Measurements from ENCODE around the gene NDUFB6.

NDUFB6 gene

DNA sequence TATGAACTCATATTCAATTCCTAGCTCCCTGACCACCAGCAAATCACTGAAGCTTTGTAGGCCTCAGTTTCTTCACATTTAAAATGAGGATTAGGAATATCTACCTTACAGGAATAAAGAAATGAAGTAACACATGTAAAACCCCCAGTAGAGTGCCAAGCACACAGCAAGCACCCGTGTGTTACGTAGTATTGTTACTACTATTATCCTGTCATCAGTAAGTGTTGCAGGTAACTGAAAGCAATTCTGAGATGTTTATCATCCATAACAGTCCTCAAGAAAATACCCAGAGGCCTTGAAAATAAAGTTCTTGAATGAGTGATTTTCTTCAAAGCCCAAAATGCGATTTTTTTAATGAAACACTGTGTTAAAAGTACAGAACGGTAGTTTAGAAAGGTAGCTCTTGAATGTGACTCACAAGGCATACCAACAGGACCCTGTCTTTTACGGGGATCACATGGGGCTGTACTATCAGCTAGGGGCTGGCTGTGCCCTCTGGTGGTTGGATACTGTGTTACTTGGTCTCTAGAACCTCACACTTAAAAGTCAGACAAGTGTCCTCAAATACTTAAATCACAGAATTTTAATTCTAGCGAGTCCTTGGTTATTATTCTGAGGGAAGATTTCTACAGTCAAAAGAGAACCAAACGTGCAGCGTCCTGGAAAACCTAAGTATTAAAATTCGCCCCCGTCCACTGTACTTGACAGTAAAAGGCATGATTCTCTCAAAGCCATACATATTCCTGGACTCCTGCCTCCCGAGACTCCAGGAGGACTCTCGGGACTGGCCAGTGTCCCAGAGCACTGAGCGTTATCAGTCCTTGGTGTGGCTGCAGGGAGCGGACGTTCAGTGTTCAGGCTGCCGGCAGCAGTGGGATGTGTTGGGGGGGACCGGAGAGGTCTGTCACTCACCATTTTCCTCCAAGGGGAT lies 725 bp downstream of the NDUFB6 start:
- peak; percentile 89 for DNase-seq (ENCODE audit: low read depth)

DNA sequence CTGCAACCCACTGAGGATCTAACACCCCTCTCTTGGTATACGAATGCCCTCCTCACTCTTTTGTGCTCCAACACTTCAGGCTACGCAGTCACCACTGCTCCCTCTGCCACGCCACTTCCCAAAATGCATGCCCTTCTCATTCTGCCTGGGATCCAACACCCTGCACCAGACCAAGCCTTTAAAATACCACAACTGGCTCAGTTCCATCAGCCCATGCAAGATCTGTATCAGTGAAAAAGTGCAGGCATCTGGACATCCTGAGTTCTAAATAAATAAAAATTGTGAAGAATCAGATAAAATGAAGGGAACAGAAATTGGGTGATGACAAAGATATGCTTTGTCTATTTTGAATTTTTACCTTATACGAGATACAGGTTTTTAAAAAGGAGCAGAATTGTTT lies 2.7 kb downstream of the NDUFB6 start:
- H3K4me3 ChIP-seq (ENCODE audit: low read depth, low read length): no peak overlapping the region
- no peak for DNase-seq (ENCODE audit: low read depth)
- TF ChIP-seq, protein P1, sequence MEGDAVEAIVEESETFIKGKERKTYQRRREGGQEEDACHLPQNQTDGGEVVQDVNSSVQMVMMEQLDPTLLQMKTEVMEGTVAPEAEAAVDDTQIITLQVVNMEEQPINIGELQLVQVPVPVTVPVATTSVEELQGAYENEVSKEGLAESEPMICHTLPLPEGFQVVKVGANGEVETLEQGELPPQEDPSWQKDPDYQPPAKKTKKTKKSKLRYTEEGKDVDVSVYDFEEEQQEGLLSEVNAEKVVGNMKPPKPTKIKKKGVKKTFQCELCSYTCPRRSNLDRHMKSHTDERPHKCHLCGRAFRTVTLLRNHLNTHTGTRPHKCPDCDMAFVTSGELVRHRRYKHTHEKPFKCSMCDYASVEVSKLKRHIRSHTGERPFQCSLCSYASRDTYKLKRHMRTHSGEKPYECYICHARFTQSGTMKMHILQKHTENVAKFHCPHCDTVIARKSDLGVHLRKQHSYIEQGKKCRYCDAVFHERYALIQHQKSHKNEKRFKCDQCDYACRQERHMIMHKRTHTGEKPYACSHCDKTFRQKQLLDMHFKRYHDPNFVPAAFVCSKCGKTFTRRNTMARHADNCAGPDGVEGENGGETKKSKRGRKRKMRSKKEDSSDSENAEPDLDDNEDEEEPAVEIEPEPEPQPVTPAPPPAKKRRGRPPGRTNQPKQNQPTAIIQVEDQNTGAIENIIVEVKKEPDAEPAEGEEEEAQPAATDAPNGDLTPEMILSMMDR (conservative IDR thresholded peaks at IDR 0.05; ENCODE audit: low read depth, low read length): no peak

More for the DNA sequence above, 725 bp downstream of the NDUFB6 start:
- TF ChIP-seq, protein P1 (conservative IDR thresholded peaks at IDR 0.05; ENCODE audit: low read depth, low read length): peak; percentile 84
- peak overlapping the region; percentile 92 for H3K4me3 ChIP-seq (ENCODE audit: low read depth, low read length)

DNA sequence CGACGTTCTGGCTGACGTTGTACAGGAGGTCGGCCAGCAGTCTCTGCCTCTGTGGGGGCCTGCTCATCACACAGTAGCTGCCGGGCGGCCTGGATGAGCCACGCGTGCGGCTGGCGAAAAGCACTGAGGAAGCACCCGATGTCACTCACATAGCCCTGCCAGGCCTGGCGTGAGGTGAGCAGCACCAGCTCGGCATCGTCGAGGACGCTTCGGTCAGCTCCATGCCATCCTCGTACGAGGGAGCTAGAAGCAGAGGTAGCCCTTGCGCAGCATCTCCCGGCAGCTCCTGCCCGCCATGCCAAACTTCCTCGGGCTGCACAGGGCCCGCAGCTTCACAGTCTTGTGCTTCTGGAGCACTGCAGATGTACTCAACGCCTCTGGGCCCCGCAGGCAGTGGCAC lies 6.2 kb downstream of the NDUFB6 start:
- TF ChIP-seq, protein P1 (conservative IDR thresholded peaks at IDR 0.05; ENCODE audit: low read depth, low read length): no peak
- H3K4me3 ChIP-seq (ENCODE audit: low read depth, low read length): no peak overlapping the region

DNA sequence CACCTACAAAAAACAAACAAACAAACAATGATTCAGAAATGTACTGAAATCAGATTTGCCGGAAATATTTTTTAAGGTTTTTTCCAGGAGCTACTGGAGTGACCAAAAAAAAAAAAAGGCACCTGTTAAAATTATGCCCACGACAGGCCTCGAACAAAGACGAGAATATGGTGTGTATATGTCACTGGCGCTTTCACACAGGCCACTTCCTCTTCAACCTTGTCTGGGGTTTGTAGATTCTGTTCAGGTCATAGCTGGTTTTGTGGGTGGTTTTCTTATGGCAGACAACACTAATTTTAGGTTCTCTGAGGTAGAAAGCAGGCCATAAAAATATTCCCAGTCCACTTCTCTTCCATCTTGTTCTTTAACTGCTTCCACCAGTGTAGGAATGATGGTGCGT lies 7.0 kb downstream of the NDUFB6 start:
- no peak overlapping the region for H3K4me3 ChIP-seq (ENCODE audit: low read depth, low read length)
- TF ChIP-seq, protein P1 (conservative IDR thresholded peaks at IDR 0.05; ENCODE audit: low read depth, low read length): no peak
- no peak for DNase-seq (ENCODE audit: low read depth)

More for the DNA sequence above, 6.2 kb downstream of the NDUFB6 start:
- no peak for DNase-seq (ENCODE audit: low read depth)

DNA sequence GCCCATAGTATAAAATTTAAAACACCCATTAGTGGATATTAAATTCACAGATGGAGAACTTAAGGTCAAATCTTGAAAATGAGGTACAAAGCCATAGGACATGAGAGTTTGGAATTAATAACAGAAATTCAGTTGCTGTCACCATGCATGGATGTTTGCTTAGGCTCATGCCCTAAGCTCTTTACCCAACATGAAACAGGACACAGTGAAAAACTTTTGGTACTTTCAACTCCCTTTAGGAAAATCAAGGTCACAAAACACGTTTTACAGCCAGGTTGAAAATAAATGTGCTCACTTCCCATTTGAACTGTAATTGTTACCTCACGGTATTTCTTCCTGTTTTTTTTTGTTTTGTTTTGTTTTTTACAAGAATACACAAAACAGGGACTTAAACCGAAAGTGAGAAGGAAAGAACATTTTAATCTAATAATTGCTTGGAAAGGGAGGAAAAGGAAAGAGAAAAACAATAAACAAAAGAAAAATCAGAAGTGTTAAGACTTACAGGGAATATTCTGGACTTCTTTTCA lies 14.5 kb downstream of the NDUFB6 start:
- no peak for DNase-seq (ENCODE audit: low read depth)
- H3K4me3 ChIP-seq (ENCODE audit: low read depth, low read length): no peak overlapping the region
- TF ChIP-seq, protein P1 (conservative IDR thresholded peaks at IDR 0.05; ENCODE audit: low read depth, low read length): no peak

DNA sequence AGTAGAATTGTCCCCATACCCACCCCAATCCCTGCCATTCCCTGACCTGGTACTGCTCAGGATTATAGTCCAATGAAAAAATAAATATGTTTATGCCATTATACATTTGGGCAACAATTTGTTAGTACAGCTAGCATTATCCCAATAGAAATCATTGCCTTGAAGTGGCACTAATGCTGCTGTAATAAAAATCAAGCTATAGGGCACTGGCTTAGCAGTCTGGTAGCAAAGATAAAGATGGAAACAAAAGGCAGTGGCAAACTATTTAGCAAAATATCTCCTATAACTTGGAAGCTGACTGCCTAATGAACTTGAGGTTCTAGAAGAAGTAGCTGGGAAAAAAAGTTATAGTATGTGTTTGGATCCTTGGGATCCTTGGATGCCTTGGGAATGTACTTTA lies 18.4 kb downstream of the NDUFB6 start:
- TF ChIP-seq, protein P1 (conservative IDR thresholded peaks at IDR 0.05; ENCODE audit: low read depth, low read length): no peak
- DNase-seq (ENCODE audit: low read depth): no peak
- no peak overlapping the region for H3K4me3 ChIP-seq (ENCODE audit: low read depth, low read length)
